HG03025 (cell line): ENCODE data around the gene ACAN.

ENCODE experiments used
- ATAC-seq: cut with Tn5 transposase; IDR thresholded peaks from one replicate; pipeline ENCODE4 v1.9.1; 2021; ENCODE audit warnings: mild to moderate bottlenecking, moderate library complexity; ENCODE audit not compliant: unreplicated experiment, low FRiP score

ACAN gene

GRCh38 chr15:88913850-88914169, 110.6 kb downstream of the ACAN start:
- ATAC-seq, result no peak

- ATAC-seq, result no peak
Observed at GRCh38 chr15:88915354-88915753, 112.1 kb downstream of the ACAN start.

- ATAC-seq, result no peak
Observed at GRCh38 chr15:88917760-88918159, 114.5 kb downstream of the ACAN start.

GRCh38 chr15:88918738-88919137, 115.5 kb downstream of the ACAN start:
- no peak for ATAC-seq

- no peak for ATAC-seq
Observed at GRCh38 chr15:88920186-88920891, 117.1 kb downstream of the ACAN start.

GRCh38 chr15:88920892-88921435, 117.7 kb downstream of the ACAN start:
- peak; percentile 71 for ATAC-seq
